ENCODE measurements around the gene RPL3. TPM values are rescaled to one million over a fixed set of nuclear protein-coding genes. Genes with fewer than 3 reads are reported as not detected.

Gene RPL3
- total and polyA plus RNA-seq, 3 donors from 2014 or later = 1,087 to 2,075 (median 2,042) TPM

GRCh38 chr22:39300186-39300830, 19.1 kb downstream of the RPL3 start:
- DNase-seq = peak; percentile 65
- WGBS, 2 donors = 19 to 45% methylated on average over 19 of the region's 19 CpGs
- Histone ChIP-seq H3K27ac (peak overlapping the region; percentile 13 to 53), H3K27me3 (no peaks in the 10 kb centered on the region), H3K4me1 (peaks cover 30% of the 10 kb centered on the region), H3K36me3 (ENCODE audit: low read depth, missing control alignments) (no peaks in the 10 kb centered on the region), H3K4me3 (no peak overlapping the region), H3K9me3 (no peaks in the 10 kb centered on the region)
- intact Hi-C loops (cut with DNase I; ENCODE audit: low total_unique reads) = no loop called here
- no peak for TF ChIP-seq POLR2A (IDR thresholded peaks at IDR 0.05)
- no peak for TF ChIP-seq CTCF (IDR thresholded peaks at IDR 0.05)

GRCh38 chr22:39299829-39300178, 19.6 kb downstream of the RPL3 start:
- no peak overlapping the region for H3K4me3 ChIP-seq
- no peaks in the 10 kb centered on the region for H3K9me3 ChIP-seq
- no peak for DNase-seq
- peak overlapping the region in 1 of 2 donors; percentile 53 for H3K27ac ChIP-seq
- H3K36me3 ChIP-seq (ENCODE audit: low read depth, missing control alignments) = no peaks in the 10 kb centered on the region
- TF ChIP-seq POLR2A (IDR thresholded peaks at IDR 0.05) = no peak
- TF ChIP-seq CTCF (IDR thresholded peaks at IDR 0.05) = no peak
- H3K27me3 ChIP-seq = no peaks in the 10 kb centered on the region
- intact Hi-C loops (cut with DNase I; ENCODE audit: low total_unique reads) = no loop called here
- 76 to 84% methylated on average over 5 to 6 of the region's 6 CpGs for WGBS, 2 donors
- H3K4me1 ChIP-seq = peaks cover 30% of the 10 kb centered on the region

GRCh38 chr22:39298241-39298987, 21.0 kb downstream of the RPL3 start:
- peaks cover 30% of the 10 kb centered on the region for H3K4me1 ChIP-seq
- no peak overlapping the region for H3K4me3 ChIP-seq
- no peak for DNase-seq
- TF ChIP-seq CTCF (IDR thresholded peaks at IDR 0.05) = no peak
- TF ChIP-seq POLR2A (IDR thresholded peaks at IDR 0.05) = no peak
- H3K27ac ChIP-seq = peak overlapping the region; percentile 1 to 69
- H3K27me3 ChIP-seq = no peaks in the 10 kb centered on the region
- no peaks in the 10 kb centered on the region for H3K36me3 ChIP-seq (ENCODE audit: low read depth, missing control alignments)
- intact Hi-C loops (cut with DNase I; ENCODE audit: low total_unique reads) = no loop called here
- 59 to 64% methylated on average over 13 to 18 of the region's 18 CpGs for WGBS, 2 donors
- no peaks in the 10 kb centered on the region for H3K9me3 ChIP-seq

- DNase-seq = no peak
- Histone ChIP-seq H3K36me3 (ENCODE audit: low read depth, missing control alignments) (no peaks in the 10 kb centered on the region), H3K4me3 (no peak overlapping the region), H3K9me3 (no peaks in the 10 kb centered on the region), H3K27me3 (no peaks in the 10 kb centered on the region), H3K4me1 (peaks cover 35% of the 10 kb centered on the region), H3K27ac (peak overlapping the region; percentile 5 to 69)
- 42 to 59% methylated on average over 13 to 18 of the region's 18 CpGs for WGBS, 2 donors
- intact Hi-C loops (cut with DNase I; ENCODE audit: low total_unique reads) = no loop called here
- TF ChIP-seq CTCF (IDR thresholded peaks at IDR 0.05) = no peak
- TF ChIP-seq POLR2A (IDR thresholded peaks at IDR 0.05) = no peak
Observed at GRCh38 chr22:39297490-39298240, 21.8 kb downstream of the RPL3 start.

All from testis (tissue), 3 donors.